ENCODE data around the gene OR52B2. TPM values are rescaled to one million over a fixed set of nuclear protein-coding genes. Genes with fewer than 3 reads are reported as not detected.
A peak's percentile ranks its signal among the peaks of the same experiment; 100 is the strongest.

The OR52B2 gene
- total and polyA plus RNA-seq, 5 donors from 2014 or later: not detected

GRCh38 chr11:6199174-6199810 lies 29.2 kb upstream of the OR52B2 start, which contains the start of gene OR52W1:
OR52W1 (plus strand) TSS chr11:6199224; CDS start chr11:6199224, 0 bp downstream.
- H3K4me1 Mint-ChIP-seq: peaks cover 9 to 13% (median 11%) of the 10 kb centered on the region in 4 donors
- peaks cover 4% of the 10 kb centered on the region for H3K36me3 Mint-ChIP-seq
- H3K9me3 ChIP-seq (ENCODE audit: control insufficient read depth in 2 of 2, low read length in 2 of 2): no peaks in the 10 kb centered on the region
- H3K4me3 ChIP-seq (ENCODE audit: low read depth, low read length): no peak within 1 kb of the TSS
- peaks cover 9% of the 10 kb centered on the region for H3K4me1 ChIP-seq (ENCODE audit: control insufficient read depth, insufficient read depth, low read length, poor library complexity, severe bottlenecking)
- no peak within 1 kb of the TSS for H3K4me3 Mint-ChIP-seq
- H3K27me3 ChIP-seq (ENCODE audit: control insufficient read depth, insufficient read depth, low read length): no peaks in the 10 kb centered on the region
- H3K27ac Mint-ChIP-seq: no peak within 1 kb of the TSS
- H3K9me3 Mint-ChIP-seq: no peaks in the 10 kb centered on the region
- H3K27ac ChIP-seq (ENCODE audit: insufficient read depth, low read length, poor library complexity, severe bottlenecking): no peak within 1 kb of the TSS
- H3K36me3 ChIP-seq (ENCODE audit: control insufficient read depth, insufficient read depth, low read length): no peaks in the 10 kb centered on the region
- no peaks in the 10 kb centered on the region for H3K27me3 Mint-ChIP-seq
- no peak for DNase-seq
- no peak for ATAC-seq (ENCODE audit: low read depth in 2 of 2)

DNA sequence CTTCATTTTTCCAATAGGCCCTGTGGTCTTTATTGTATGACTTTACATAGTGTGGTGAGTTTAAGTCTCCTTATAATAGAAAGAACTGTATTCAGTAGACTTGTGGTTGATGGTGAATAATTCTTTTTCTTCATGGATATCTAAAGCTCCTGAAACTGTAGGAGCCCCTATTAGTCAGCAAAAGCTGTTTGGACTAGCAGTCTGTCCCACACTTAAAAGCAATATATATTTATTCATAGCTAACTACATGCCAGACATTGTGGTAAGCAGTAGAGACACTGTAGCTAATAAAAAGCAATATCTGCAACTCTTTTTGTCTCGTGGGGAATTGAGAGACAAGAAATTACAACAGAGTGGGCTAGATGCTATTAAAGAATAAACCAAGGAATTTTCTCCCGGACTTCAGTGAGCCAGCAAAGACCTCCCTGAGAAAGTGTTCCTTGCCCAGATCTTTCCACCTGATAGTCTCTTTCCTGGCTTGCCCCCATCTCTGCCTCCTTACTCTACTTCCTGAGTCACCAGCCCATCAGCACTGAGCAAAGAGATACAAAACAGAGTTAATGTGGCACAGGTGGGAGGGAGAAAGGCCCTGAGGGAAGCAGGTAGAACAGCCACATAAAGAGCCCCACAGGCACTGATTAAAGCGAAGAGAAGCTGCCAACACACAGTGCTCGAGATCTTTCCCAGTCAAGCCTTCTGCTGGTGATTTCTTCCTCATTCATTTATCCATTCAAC lies 27.5 kb upstream of the OR52B2 start:
- Histone ChIP-seq H3K4me3 (ENCODE audit: low read depth, low read length) (no peak overlapping the region), H3K36me3 (ENCODE audit: control insufficient read depth, insufficient read depth, low read length) (no peaks in the 10 kb centered on the region), H3K4me1 (ENCODE audit: control insufficient read depth, insufficient read depth, low read length, poor library complexity, severe bottlenecking) (no peaks in the 10 kb centered on the region), H3K27me3 (ENCODE audit: control insufficient read depth, insufficient read depth, low read length) (no peaks in the 10 kb centered on the region), H3K27ac (ENCODE audit: insufficient read depth, low read length, poor library complexity, severe bottlenecking) (no peak overlapping the region), H3K9me3 (ENCODE audit: control insufficient read depth in 2 of 2, low read length in 2 of 2) (no peaks in the 10 kb centered on the region)
- H3K36me3 Mint-ChIP-seq: peaks cover 4% of the 10 kb centered on the region
- no peaks in the 10 kb centered on the region for H3K4me1 Mint-ChIP-seq
- ATAC-seq (ENCODE audit: low read depth in 2 of 2) (no peak), DNase-seq (no peak)
- peaks cover 6% of the 10 kb centered on the region for H3K27me3 Mint-ChIP-seq
- H3K9me3 Mint-ChIP-seq: no peaks in the 10 kb centered on the region
- no peak overlapping the region for H3K27ac Mint-ChIP-seq
- no peak overlapping the region for H3K4me3 Mint-ChIP-seq

- ATAC-seq (ENCODE audit: low read depth in 2 of 2) (no peak), DNase-seq (peak in 1 of 3 donors; percentile 8)
- Mint-ChIP-seq H3K4me1 (no peaks in the 10 kb centered on the region), H3K27me3 (peaks cover 10% of the 10 kb centered on the region), H3K9me3 (no peaks in the 10 kb centered on the region), H3K27ac (no peak overlapping the region), H3K36me3 (peaks cover 4% of the 10 kb centered on the region), H3K4me3 (no peak overlapping the region)
- Histone ChIP-seq H3K36me3 (ENCODE audit: control insufficient read depth, insufficient read depth, low read length) (no peaks in the 10 kb centered on the region), H3K27ac (ENCODE audit: insufficient read depth, low read length, poor library complexity, severe bottlenecking) (no peak overlapping the region), H3K4me1 (ENCODE audit: control insufficient read depth, insufficient read depth, low read length, poor library complexity, severe bottlenecking) (no peaks in the 10 kb centered on the region), H3K4me3 (ENCODE audit: low read depth, low read length) (no peak overlapping the region), H3K9me3 (ENCODE audit: control insufficient read depth in 2 of 2, low read length in 2 of 2) (no peaks in the 10 kb centered on the region), H3K27me3 (ENCODE audit: control insufficient read depth, insufficient read depth, low read length) (peaks cover 1% of the 10 kb centered on the region)
These were observed 26.3 kb upstream of the OR52B2 start for GRCh38 chr11:6196396-6196795.

DNA sequence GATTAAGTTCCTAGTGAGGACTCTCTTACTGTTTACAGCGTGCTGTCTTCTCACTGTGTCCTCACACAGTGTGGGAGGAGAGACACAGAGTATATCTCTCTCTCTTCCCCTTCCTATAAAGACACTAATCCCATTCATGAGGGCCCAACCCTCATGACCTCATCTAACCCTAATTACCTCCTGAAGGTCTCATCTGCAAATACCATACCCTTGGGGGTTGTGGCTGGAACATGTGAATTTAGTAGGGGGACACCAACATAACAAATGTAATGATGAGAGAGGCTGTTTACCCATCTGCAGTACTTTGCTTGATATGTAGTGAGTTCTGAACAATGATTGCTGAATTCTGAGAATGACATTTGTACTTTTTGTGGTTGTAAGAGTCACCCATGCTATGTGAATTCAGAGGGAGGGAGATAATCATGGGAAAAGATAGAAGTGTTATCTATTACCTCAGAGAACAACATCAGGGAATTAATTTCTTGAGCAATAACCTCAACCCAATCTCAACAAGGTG lies 24.0 kb upstream of the OR52B2 start:
- H3K27ac Mint-ChIP-seq: no peak overlapping the region
- H3K27ac ChIP-seq (ENCODE audit: insufficient read depth, low read length, poor library complexity, severe bottlenecking): no peak overlapping the region
- no peaks in the 10 kb centered on the region for H3K4me1 ChIP-seq (ENCODE audit: control insufficient read depth, insufficient read depth, low read length, poor library complexity, severe bottlenecking)
- no peaks in the 10 kb centered on the region for H3K4me1 Mint-ChIP-seq
- ATAC-seq (ENCODE audit: low read depth in 2 of 2) (no peak), DNase-seq (no peak)
- H3K4me3 Mint-ChIP-seq: no peak overlapping the region
- no peaks in the 10 kb centered on the region for H3K9me3 ChIP-seq (ENCODE audit: control insufficient read depth in 2 of 2, low read length in 2 of 2)
- H3K4me3 ChIP-seq (ENCODE audit: low read depth, low read length): no peak overlapping the region
- H3K27me3 Mint-ChIP-seq: peaks cover 10% of the 10 kb centered on the region
- no peaks in the 10 kb centered on the region for H3K36me3 Mint-ChIP-seq
- H3K27me3 ChIP-seq (ENCODE audit: control insufficient read depth, insufficient read depth, low read length): peaks cover 1% of the 10 kb centered on the region
- H3K9me3 Mint-ChIP-seq: peaks cover 0 to 2% (median 0%) of the 10 kb centered on the region in 7 donors
- no peaks in the 10 kb centered on the region for H3K36me3 ChIP-seq (ENCODE audit: control insufficient read depth, insufficient read depth, low read length)

DNA sequence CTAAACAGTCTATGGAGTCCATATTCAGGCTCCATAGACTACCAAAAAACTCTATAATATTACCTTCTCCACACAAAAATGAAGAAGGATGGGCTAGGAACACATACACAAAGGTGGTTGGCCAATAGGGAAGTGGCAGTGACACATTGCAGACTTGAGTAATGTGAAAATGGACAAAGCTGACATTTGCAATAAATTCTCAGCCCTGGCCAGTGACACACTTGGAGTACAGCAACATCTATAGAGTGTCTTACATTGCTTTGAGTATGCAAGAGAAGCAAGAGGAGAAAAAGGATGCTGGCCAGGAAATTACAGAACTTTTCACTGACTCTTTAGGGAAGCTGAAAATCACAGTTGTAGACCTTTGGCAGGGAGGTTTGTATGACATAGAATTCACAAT lies 21.6 kb upstream of the OR52B2 start:
- H3K9me3 ChIP-seq (ENCODE audit: control insufficient read depth in 2 of 2, low read length in 2 of 2): no peaks in the 10 kb centered on the region
- H3K4me1 ChIP-seq (ENCODE audit: control insufficient read depth, insufficient read depth, low read length, poor library complexity, severe bottlenecking): no peaks in the 10 kb centered on the region
- DNase-seq: no peak
- H3K9me3 Mint-ChIP-seq: peaks cover 0 to 2% (median 0%) of the 10 kb centered on the region in 7 donors
- H3K4me3 Mint-ChIP-seq: no peak overlapping the region
- H3K36me3 Mint-ChIP-seq: no peaks in the 10 kb centered on the region
- H3K4me1 Mint-ChIP-seq: no peaks in the 10 kb centered on the region
- H3K27ac ChIP-seq (ENCODE audit: insufficient read depth, low read length, poor library complexity, severe bottlenecking): no peak overlapping the region
- peaks cover 1% of the 10 kb centered on the region for H3K27me3 ChIP-seq (ENCODE audit: control insufficient read depth, insufficient read depth, low read length)
- no peaks in the 10 kb centered on the region for H3K36me3 ChIP-seq (ENCODE audit: control insufficient read depth, insufficient read depth, low read length)
- peaks cover 10% of the 10 kb centered on the region for H3K27me3 Mint-ChIP-seq
- no peak overlapping the region for H3K4me3 ChIP-seq (ENCODE audit: low read depth, low read length)
- no peak for ATAC-seq (ENCODE audit: low read depth in 2 of 2)
- no peak overlapping the region for H3K27ac Mint-ChIP-seq

- H3K27me3 Mint-ChIP-seq: peaks cover 8% of the 10 kb centered on the region
- peaks cover 5 to 14% (median 8%) of the 10 kb centered on the region in 4 donors for H3K4me1 Mint-ChIP-seq
- Histone ChIP-seq H3K36me3 (ENCODE audit: control insufficient read depth, insufficient read depth, low read length) (no peaks in the 10 kb centered on the region), H3K9me3 (ENCODE audit: control insufficient read depth in 2 of 2, low read length in 2 of 2) (peaks cover 0 to 2% of the 10 kb centered on the region in 2 experiments), H3K27ac (ENCODE audit: insufficient read depth, low read length, poor library complexity, severe bottlenecking) (no peak overlapping the region), H3K4me1 (ENCODE audit: control insufficient read depth, insufficient read depth, low read length, poor library complexity, severe bottlenecking) (no peaks in the 10 kb centered on the region), H3K27me3 (ENCODE audit: control insufficient read depth, insufficient read depth, low read length) (peaks cover 7% of the 10 kb centered on the region), H3K4me3 (ENCODE audit: low read depth, low read length) (no peak overlapping the region)
- DNase-seq (no peak), ATAC-seq (ENCODE audit: low read depth in 2 of 2) (no peak)
- no peaks in the 10 kb centered on the region for H3K36me3 Mint-ChIP-seq
- no peak overlapping the region for H3K4me3 Mint-ChIP-seq
- H3K9me3 Mint-ChIP-seq: peaks cover 0 to 8% (median 1%) of the 10 kb centered on the region in 7 donors
- H3K27ac Mint-ChIP-seq: no peak overlapping the region
These were observed 5.3 kb upstream of the OR52B2 start for GRCh38 chr11:6175440-6175839.

- ATAC-seq (ENCODE audit: low read depth in 2 of 2): no peak
- Histone ChIP-seq H3K9me3 (ENCODE audit: control insufficient read depth in 2 of 2, low read length in 2 of 2) (no peaks in the 10 kb centered on the region), H3K4me1 (ENCODE audit: control insufficient read depth, insufficient read depth, low read length, poor library complexity, severe bottlenecking) (no peaks in the 10 kb centered on the region), H3K27me3 (ENCODE audit: control insufficient read depth, insufficient read depth, low read length) (peaks cover 3% of the 10 kb centered on the region), H3K4me3 (ENCODE audit: low read depth, low read length) (no peak overlapping the region), H3K36me3 (ENCODE audit: control insufficient read depth, insufficient read depth, low read length) (no peaks in the 10 kb centered on the region), H3K27ac (ENCODE audit: insufficient read depth, low read length, poor library complexity, severe bottlenecking) (no peak overlapping the region)
- Mint-ChIP-seq H3K9me3 (peaks cover 0 to 6% (median 0%) of the 10 kb centered on the region in 7 donors), H3K4me1 (no peaks in the 10 kb centered on the region), H3K27me3 (peaks cover 8% of the 10 kb centered on the region), H3K36me3 (no peaks in the 10 kb centered on the region), H3K27ac (no peak overlapping the region), H3K4me3 (no peak overlapping the region)
- DNase-seq: no peak
These were observed 13.3 kb downstream of the OR52B2 start for GRCh38 chr11:6156628-6157359.

Data from CD4-positive, CD25-positive, alpha-beta regulatory T cell (primary cell).